Right lobe of liver (tissue), 4 donors: ENCODE data around the gene KXD1.

Source experiments
- POLR2A ChIP-seq: fragments of 450-650 bp; IDR thresholded peaks from one replicate; pipeline ENCODE4 v1.6.1; 2017; ENCODE audit warnings: antibody characterized with exemption, mild to moderate bottlenecking
- TF ChIP-seq, protein P1 (sequence below), 4 donors: fragments of 200-600 bp in 3 of 4; fragments of 450-650 bp in 1 of 4; IDR thresholded peaks; one replicate each; pipeline versions ENCODE4 v1.5.1 to v1.8.0; 2016 to 2022; ENCODE audit warnings: antibody characterized with exemption in 4 of 4, mild to moderate bottlenecking in 2 of 4
- donor health status: DM: no; HTN: no; CAD: no.
- donor health status: DM: no; HTN: no; CAD: no.
- donor health status: DM: no; HTN: yes; CAD: no.

DNA sequence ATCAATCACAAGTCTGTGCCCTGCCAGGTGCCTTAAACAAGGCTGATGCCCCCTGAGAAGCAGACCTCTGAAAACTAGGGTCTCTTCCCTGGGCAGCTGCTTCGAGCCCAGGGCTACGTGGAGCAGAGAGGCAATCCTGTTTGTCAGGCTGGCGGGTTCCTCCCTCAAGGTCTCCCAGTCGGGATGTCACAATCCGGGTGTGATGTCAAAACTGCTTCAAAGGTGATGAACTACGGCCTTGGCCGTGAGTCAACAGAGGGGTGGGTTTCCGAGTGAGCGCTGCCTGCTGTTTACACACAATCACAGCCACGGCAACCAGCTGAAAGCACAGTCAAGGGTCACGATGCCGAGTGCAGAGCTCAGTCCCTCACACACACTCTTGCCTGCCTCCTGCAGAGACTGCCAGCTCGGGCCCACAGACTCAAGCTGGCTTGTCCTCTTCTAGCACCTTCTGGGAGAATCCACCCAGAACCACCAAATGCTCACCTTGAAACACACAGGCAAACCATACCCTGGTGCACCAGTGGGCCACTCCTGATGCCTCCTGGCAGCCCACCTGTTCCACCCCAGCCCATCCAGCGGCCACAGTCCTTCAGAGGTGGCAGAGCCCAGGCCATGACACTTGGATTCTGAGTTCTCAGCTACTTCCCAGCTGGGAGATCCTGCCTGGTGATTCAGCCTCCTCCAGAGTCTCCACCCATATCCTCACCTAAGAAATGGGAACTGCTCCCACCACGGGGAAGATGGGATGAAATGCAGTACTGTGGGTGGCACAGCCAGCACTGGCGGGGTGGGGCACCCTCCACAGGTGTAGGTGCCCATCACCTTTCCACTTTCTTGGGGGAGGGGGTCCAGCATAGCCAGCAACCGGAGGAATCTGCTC, 42.6 kb upstream of the KXD1 start:
- TF ChIP-seq, protein P1, sequence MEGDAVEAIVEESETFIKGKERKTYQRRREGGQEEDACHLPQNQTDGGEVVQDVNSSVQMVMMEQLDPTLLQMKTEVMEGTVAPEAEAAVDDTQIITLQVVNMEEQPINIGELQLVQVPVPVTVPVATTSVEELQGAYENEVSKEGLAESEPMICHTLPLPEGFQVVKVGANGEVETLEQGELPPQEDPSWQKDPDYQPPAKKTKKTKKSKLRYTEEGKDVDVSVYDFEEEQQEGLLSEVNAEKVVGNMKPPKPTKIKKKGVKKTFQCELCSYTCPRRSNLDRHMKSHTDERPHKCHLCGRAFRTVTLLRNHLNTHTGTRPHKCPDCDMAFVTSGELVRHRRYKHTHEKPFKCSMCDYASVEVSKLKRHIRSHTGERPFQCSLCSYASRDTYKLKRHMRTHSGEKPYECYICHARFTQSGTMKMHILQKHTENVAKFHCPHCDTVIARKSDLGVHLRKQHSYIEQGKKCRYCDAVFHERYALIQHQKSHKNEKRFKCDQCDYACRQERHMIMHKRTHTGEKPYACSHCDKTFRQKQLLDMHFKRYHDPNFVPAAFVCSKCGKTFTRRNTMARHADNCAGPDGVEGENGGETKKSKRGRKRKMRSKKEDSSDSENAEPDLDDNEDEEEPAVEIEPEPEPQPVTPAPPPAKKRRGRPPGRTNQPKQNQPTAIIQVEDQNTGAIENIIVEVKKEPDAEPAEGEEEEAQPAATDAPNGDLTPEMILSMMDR (IDR thresholded peaks at IDR 0.05), result peak in 1 of 4 donors; percentile 18
- peak; percentile 46 for TF ChIP-seq POLR2A
